Sigmoid colon (tissue), 4 donors: ENCODE measurements around the gene TEX36.

Source experiments
- POLR2AphosphoS5 ChIP-seq, 4 donors: sonication (generic); formaldehyde crosslinking; IDR thresholded peaks; one replicate each; pipeline ENCODE4 v1.6.1; 2017; ENCODE audit warnings: antibody characterized with exemption in 4 of 4
- TF ChIP-seq, protein P1 (sequence below), 4 experiments: fragments of 450-650 bp in 3 of 4; fragments of 200-600 bp in 1 of 4; IDR thresholded peaks; one replicate each; pipeline ENCODE4 v1.5.1; 2016 to 2019; ENCODE audit warnings: antibody characterized with exemption in 4 of 4, mild to moderate bottlenecking in 3 of 4, moderate library complexity in 2 of 4

DNA sequence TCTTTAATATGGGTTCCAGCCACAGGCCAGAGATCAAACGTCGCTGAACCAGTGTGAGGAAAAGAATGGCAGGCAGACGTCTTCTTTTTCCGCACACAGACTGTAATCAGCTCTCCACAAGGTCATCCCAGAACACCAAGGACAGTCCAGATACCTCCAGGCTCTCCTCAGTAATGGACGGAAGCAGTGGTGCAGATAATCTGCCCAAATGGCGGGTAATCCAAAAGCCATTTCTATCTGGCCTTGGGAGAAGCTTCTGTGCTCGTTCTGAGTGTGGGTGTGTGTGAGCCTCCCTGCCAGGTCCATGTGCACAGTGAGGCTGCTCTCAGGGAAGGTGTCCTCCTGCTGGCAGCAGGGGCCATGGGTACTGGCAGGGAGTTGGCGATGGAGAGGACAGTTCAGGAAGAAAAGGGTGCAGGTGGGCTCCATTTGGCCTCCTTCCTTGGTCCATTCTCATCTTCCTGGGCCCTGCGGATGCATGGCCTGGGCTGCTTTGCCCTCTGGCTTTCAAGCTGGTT is 15.6 kb upstream of the TEX36 start:
- TF ChIP-seq POLR2AphosphoS5 (IDR thresholded peaks at IDR 0.05) = no peak
- TF ChIP-seq, protein P1, sequence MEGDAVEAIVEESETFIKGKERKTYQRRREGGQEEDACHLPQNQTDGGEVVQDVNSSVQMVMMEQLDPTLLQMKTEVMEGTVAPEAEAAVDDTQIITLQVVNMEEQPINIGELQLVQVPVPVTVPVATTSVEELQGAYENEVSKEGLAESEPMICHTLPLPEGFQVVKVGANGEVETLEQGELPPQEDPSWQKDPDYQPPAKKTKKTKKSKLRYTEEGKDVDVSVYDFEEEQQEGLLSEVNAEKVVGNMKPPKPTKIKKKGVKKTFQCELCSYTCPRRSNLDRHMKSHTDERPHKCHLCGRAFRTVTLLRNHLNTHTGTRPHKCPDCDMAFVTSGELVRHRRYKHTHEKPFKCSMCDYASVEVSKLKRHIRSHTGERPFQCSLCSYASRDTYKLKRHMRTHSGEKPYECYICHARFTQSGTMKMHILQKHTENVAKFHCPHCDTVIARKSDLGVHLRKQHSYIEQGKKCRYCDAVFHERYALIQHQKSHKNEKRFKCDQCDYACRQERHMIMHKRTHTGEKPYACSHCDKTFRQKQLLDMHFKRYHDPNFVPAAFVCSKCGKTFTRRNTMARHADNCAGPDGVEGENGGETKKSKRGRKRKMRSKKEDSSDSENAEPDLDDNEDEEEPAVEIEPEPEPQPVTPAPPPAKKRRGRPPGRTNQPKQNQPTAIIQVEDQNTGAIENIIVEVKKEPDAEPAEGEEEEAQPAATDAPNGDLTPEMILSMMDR (IDR thresholded peaks at IDR 0.05) = no peak
